ENCODE data around the gene SPAG6.

The SPAG6 gene

GRCh38 chr10:22317771-22318565 is 27.3 kb upstream of the SPAG6 start:
- TF ChIP-seq ZBTB7A (tag by site-specific recombination; IDR thresholded peaks at IDR 0.05; ENCODE audit: low read depth): no peak
- no peak for TF ChIP-seq SETDB1 (IDR thresholded peaks at IDR 0.05; ENCODE audit: insufficient read length, low read length)
- no peak for TF ChIP-seq MYNN (tag by site-specific recombination; IDR thresholded peaks at IDR 0.05; ENCODE audit: borderline replicate concordance)
- no peak for TF ChIP-seq REST (tag by site-specific recombination; IDR thresholded peaks at IDR 0.05)
- no peak for TF ChIP-seq TCF7L2 (IDR thresholded peaks at IDR 0.05; ENCODE audit: borderline replicate concordance, low read depth, low read length)
- no peak for TF ChIP-seq WT1 (tag by site-specific recombination; IDR thresholded peaks at IDR 0.05)
- TF ChIP-seq PRDM6 (tag by site-specific recombination; IDR thresholded peaks at IDR 0.05): peak; percentile 74
- TF ChIP-seq KLF8 (tag by site-specific recombination; IDR thresholded peaks at IDR 0.05): no peak
- TF ChIP-seq ZNF610 (tag by site-specific recombination; IDR thresholded peaks at IDR 0.05; ENCODE audit: borderline replicate concordance): no peak
- TF ChIP-seq PRDM1 (tag by site-specific recombination; IDR thresholded peaks at IDR 0.05): peak; percentile 46; the same call in 1 of the 2 replicates
- TF ChIP-seq ZBTB44 (tag by site-specific recombination; IDR thresholded peaks at IDR 0.05): peak; percentile 15; the same call in 1 of the 2 replicates
- TF ChIP-seq KLF16 (tag by site-specific recombination; IDR thresholded peaks at IDR 0.05): no peak
- no peak for TF ChIP-seq ZNF280D (tag by site-specific recombination; IDR thresholded peaks at IDR 0.05)
- Histone ChIP-seq H3K4me1 (ENCODE audit: control insufficient read depth, insufficient read depth, low read length) (peaks cover 13% of the 10 kb centered on the region; the same call in 1 of the 2 replicates), H3K9me3 (ENCODE audit: control insufficient read depth, insufficient read depth, low read depth, low read length) (no peaks in the 10 kb centered on the region), H3K27ac (ENCODE audit: extremely low read depth, low read depth, low read length) (no peak overlapping the region), H3K36me3 (ENCODE audit: control insufficient read depth in 2 of 2, insufficient read depth in 1 of 2, low read length in 2 of 2) (no peaks in the 10 kb centered on the region), H3K4me3 (ENCODE audit: low read depth, low read length) (no peak overlapping the region)
- ChIA-PET POLR2A (interaction anchor here (1.1 to 4.5 kb wide), 2 partner anchors 22 to 88 kb away, joined by 3 to 37 read pairs; no protein-coding TSS in a partner anchor), CTCF (interaction anchor here (0.7 kb wide), 2 partner anchors 9 to 327 kb away, joined by 3 to 4 read pairs; no protein-coding TSS in a partner anchor)

GRCh38 chr10:22318772-22319171 is 26.5 kb upstream of the SPAG6 start:
- POLR2A ChIA-PET: interaction anchor here (1.1 to 4.5 kb wide), 2 partner anchors 21 to 89 kb away, joined by 3 to 37 read pairs; no protein-coding TSS in a partner anchor
- no peak overlapping the region for H3K27ac ChIP-seq (ENCODE audit: extremely low read depth, low read depth, low read length)

More at GRCh38 chr10:22318772-22319171, 26.5 kb upstream of the SPAG6 start:
- Histone ChIP-seq H3K4me1 (ENCODE audit: control insufficient read depth, insufficient read depth, low read length) (peaks cover 15% of the 10 kb centered on the region), H3K4me3 (ENCODE audit: low read depth, low read length) (no peak overlapping the region), H3K36me3 (ENCODE audit: control insufficient read depth in 2 of 2, insufficient read depth in 1 of 2, low read length in 2 of 2) (no peaks in the 10 kb centered on the region), H3K9me3 (ENCODE audit: control insufficient read depth, insufficient read depth, low read depth, low read length) (no peaks in the 10 kb centered on the region)
- peak; percentile 98 for TF ChIP-seq ZNF660 (tag by site-specific recombination; IDR thresholded peaks at IDR 0.05)
- TF ChIP-seq ZNF350 (tag by site-specific recombination; IDR thresholded peaks at IDR 0.05): no peak
- CTCF ChIA-PET: no interaction called here

Data from HEK293 (cell line).